Nephron progenitor cell (in vitro differentiated cells): ENCODE results near the gene SPRED2.

Experiments
- DNase-seq: peaks from one replicate; pipeline ENCODE4 v3.0.0; 2021
- H3K27ac Mint-ChIP-seq: 2 replicates; pipeline ENCODE4 v1.8.0; 2021; ENCODE audit warnings: mild to moderate bottlenecking, moderate library complexity, mixed read lengths
- H3K27me3 Mint-ChIP-seq: 2 replicates; pipeline ENCODE4 v1.8.0; 2021; ENCODE audit warnings: mild to moderate bottlenecking, low read depth, mixed read lengths; ENCODE audit not compliant: poor library complexity
- H3K36me3 Mint-ChIP-seq: 2 replicates; pipeline ENCODE4 v1.8.0; 2021; ENCODE audit warnings: low read depth, mixed read lengths
- H3K4me1 Mint-ChIP-seq: 2 replicates; pipeline ENCODE4 v1.8.0; 2021; ENCODE audit warnings: mixed read lengths
- H3K4me3 Mint-ChIP-seq: 2 replicates; pipeline ENCODE4 v1.8.0; 2021; ENCODE audit warnings: mild to moderate bottlenecking, moderate library complexity, mixed read lengths
- H3K9me3 Mint-ChIP-seq: 2 replicates; pipeline ENCODE4 v1.8.0; 2021; ENCODE audit warnings: mild to moderate bottlenecking, moderate library complexity, mixed read lengths
- CTCF ChIP-seq: fragments of 200-600 bp; sonication (generic); IDR thresholded peaks from 2 replicates; pipeline ENCODE4 v1.5.0; 2021; ENCODE audit warnings: antibody characterized with exemption

SPRED2 gene

DNA sequence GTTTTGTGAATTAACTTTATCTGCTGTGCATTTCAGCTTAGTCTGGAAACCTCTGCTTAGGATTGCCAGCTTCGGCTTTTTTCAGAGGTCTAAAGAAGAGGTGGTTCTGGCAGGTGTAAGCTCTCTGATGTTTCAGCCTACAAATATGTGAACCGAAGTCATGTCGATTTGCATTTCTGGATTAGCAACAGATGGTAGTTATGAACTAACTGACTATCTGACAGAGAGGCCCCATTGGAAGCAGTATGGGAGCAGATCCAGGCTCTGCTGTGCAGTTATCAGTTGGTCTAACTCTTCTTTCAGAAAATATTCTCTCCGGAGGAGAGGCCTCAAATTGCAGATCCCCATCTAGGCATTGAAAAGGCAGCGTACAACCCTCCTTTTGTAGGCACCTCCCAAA, 32.7 kb upstream of the SPRED2 start:
- Mint-ChIP-seq H3K36me3 (peaks cover 5% of the 10 kb centered on the region), H3K4me1 (peaks cover 18% of the 10 kb centered on the region), H3K9me3 (peaks cover 10% of the 10 kb centered on the region), H3K4me3 (no peak overlapping the region), H3K27ac (no peak overlapping the region), H3K27me3 (peaks cover 4% of the 10 kb centered on the region)
- TF ChIP-seq CTCF = no peak
- DNase-seq = no peak

- H3K4me3 Mint-ChIP-seq = no peak overlapping the region
These were observed 32.2 kb upstream of the SPRED2 start for GRCh38 chr2:65464604-65465003.

GRCh38 chr2:65458999-65459398, 26.6 kb upstream of the SPRED2 start:
- Mint-ChIP-seq H3K27me3 (peaks cover 6% of the 10 kb centered on the region), H3K9me3 (peaks cover 10% of the 10 kb centered on the region), H3K27ac (no peak overlapping the region), H3K4me1 (peaks cover 17% of the 10 kb centered on the region), H3K36me3 (peaks cover 5% of the 10 kb centered on the region), H3K4me3 (no peak overlapping the region)
- no peak for TF ChIP-seq CTCF
- no peak for DNase-seq

More at GRCh38 chr2:65464604-65465003, 32.2 kb upstream of the SPRED2 start:
- no peak overlapping the region for H3K27ac Mint-ChIP-seq
- H3K36me3 Mint-ChIP-seq = peaks cover 5% of the 10 kb centered on the region
- H3K27me3 Mint-ChIP-seq = peaks cover 4% of the 10 kb centered on the region
- H3K9me3 Mint-ChIP-seq = peaks cover 10% of the 10 kb centered on the region
- no peak for DNase-seq
- TF ChIP-seq CTCF = no peak
- H3K4me1 Mint-ChIP-seq = peaks cover 22% of the 10 kb centered on the region

- Mint-ChIP-seq H3K4me3 (no peak overlapping the region), H3K27ac (no peak overlapping the region), H3K9me3 (peaks cover 5% of the 10 kb centered on the region), H3K27me3 (peaks cover 6% of the 10 kb centered on the region), H3K36me3 (no peaks in the 10 kb centered on the region), H3K4me1 (peaks cover 17% of the 10 kb centered on the region)
- TF ChIP-seq CTCF = no peak
- DNase-seq = no peak
These were observed 24.5 kb upstream of the SPRED2 start for GRCh38 chr2:65456886-65457285.

- Mint-ChIP-seq H3K4me3 (no peak overlapping the region), H3K27me3 (peaks cover 9% of the 10 kb centered on the region), H3K27ac (no peak overlapping the region), H3K4me1 (peaks cover 17% of the 10 kb centered on the region), H3K9me3 (peaks cover under 1% of the 10 kb centered on the region), H3K36me3 (no peaks in the 10 kb centered on the region)
- no peak for TF ChIP-seq CTCF
- no peak for DNase-seq
These were observed 23.7 kb upstream of the SPRED2 start for GRCh38 chr2:65456064-65456463.

- H3K4me1 Mint-ChIP-seq = peaks cover 8% of the 10 kb centered on the region
These were observed 21.5 kb upstream of the SPRED2 start for GRCh38 chr2:65453916-65454315.

More at GRCh38 chr2:65453916-65454315, 21.5 kb upstream of the SPRED2 start:
- H3K36me3 Mint-ChIP-seq = no peaks in the 10 kb centered on the region
- TF ChIP-seq CTCF = no peak
- DNase-seq = no peak
- no peak overlapping the region for H3K4me3 Mint-ChIP-seq
- H3K9me3 Mint-ChIP-seq = peaks cover 5% of the 10 kb centered on the region
- peaks cover 9% of the 10 kb centered on the region for H3K27me3 Mint-ChIP-seq
- no peak overlapping the region for H3K27ac Mint-ChIP-seq
